Adrenal gland (tissue), 12 donors: ENCODE measurements around the gene RINL. TPM values are rescaled to one million over a fixed set of nuclear protein-coding genes. Genes with fewer than 3 reads are reported as not detected.

ENCODE experiments used
- polyA plus RNA-seq, 3 donors: library from polyadenylated mRNA; stranded (reverse); fragments of 200-250 nt in 2 of 3; fragments of 350-450 nt in 1 of 3; fragmentation: Illumina TruSeq in 1 of 3; extraction: RNeasy Lipid Tissue Mini Kit (QIAGEN cat#74804) in 1 of 3; gene quantifications; one replicate each; pipeline ENCODE4 v1.2.3, GENCODE V29; 2013 to 2014
- total RNA-seq, 9 donors: library from RNA; depleted of rRNA in 4 of 9; stranded (reverse); fragments of >200 nt in 4 of 9; fragments of 120-200 nt in 1 of 9; fragmentation: NEBNext Ultra II Directional in 1 of 9; extraction: Animal tissue kit (Norgen Biotek cat#: 25700) in 1 of 9; gene quantifications; one replicate each; pipeline versions ENCODE4 v1.1.0 to v1.2.4, GENCODE V29; 2013 to 2023
- donor health status: healthy with polysubstance abuse.
- donor health status: Bipolar disorder and iron deficiency.
- donor health status: DM: yes; HTN: yes; CAD: no.
- donor health status: DM: no; HTN: no; CAD: no.
- donor health status: DM: no; HTN: no; CAD: no.
- donor health status: DM: yes; HTN: yes; CAD: no.

The RINL gene
- total and polyA plus RNA-seq, 12 donors: 0.54 to 24.1 (median 4.9) TPM

Other genes starting within 250 kb of the RINL start
- 100 to 1,000 TPM; 223 to 773 (median 563) TPM for gene ACTN4, start 230.6 kb downstream of the RINL start, total RNA-seq
- gene ACTN4, start 230.6 kb downstream of the RINL start, polyA plus RNA-seq: 100 to 1,000 TPM; 148 to 586 (median 554) TPM
- 1 to 10 TPM in 5 of 9 donors, under 1 TPM in 3, not detected in 1; 0.39 to 5.0 (median 3.3) TPM for gene CAPN12, start 133.8 kb downstream of the RINL start, total RNA-seq
- gene CAPN12, start 133.8 kb downstream of the RINL start, polyA plus RNA-seq: 10 to 100 TPM in 2 of 3 donors, under 1 TPM in 1; 0.68 to 23.1 (median 11.2) TPM
- gene LGALS7, start 104.8 kb downstream of the RINL start, total RNA-seq: not detected
- not detected for gene LGALS7, start 104.8 kb downstream of the RINL start, polyA plus RNA-seq
- under 1 TPM in 1 of 9 donors, not detected in 8; 0.33 TPM for gene LGALS7B, start 89.1 kb downstream of the RINL start, total RNA-seq
- 1 to 10 TPM in 1 of 3 donors, not detected in 2; 1.0 TPM for gene LGALS7B, start 89.1 kb downstream of the RINL start, polyA plus RNA-seq
- gene LGALS4, start 65.3 kb downstream of the RINL start, total RNA-seq: 1 to 10 TPM in 2 of 9 donors, under 1 TPM in 2, not detected in 5; 0.30 to 3.1 (median 1.4) TPM
- gene LGALS4, start 65.3 kb downstream of the RINL start, polyA plus RNA-seq: 1 to 10 TPM in 2 of 3 donors, under 1 TPM in 1; 0.64 to 4.5 (median 1.5) TPM
- gene ECH1, start 46.5 kb downstream of the RINL start, total RNA-seq: 100 to 1,000 TPM; 161 to 570 (median 425) TPM
- 100 to 1,000 TPM; 308 to 701 (median 481) TPM for gene ECH1, start 46.5 kb downstream of the RINL start, polyA plus RNA-seq
- 100 to 1,000 TPM; 133 to 295 (median 200) TPM for gene HNRNPL, start 28.3 kb downstream of the RINL start, total RNA-seq
- 100 to 1,000 TPM; 195 to 241 (median 220) TPM for gene HNRNPL, start 28.3 kb downstream of the RINL start, polyA plus RNA-seq
- gene SIRT2, start 21.3 kb upstream of the RINL start, total RNA-seq: 100 to 1,000 TPM in 4 of 9 donors, 10 to 100 TPM in 5; 46.4 to 145 (median 70.4) TPM
- gene SIRT2, start 21.3 kb upstream of the RINL start, polyA plus RNA-seq: 10 to 100 TPM; 50.3 to 79.4 (median 51.1) TPM
- 10 to 100 TPM; 17.2 to 51.6 (median 29.3) TPM for gene NFKBIB, start 21.7 kb upstream of the RINL start, total RNA-seq
- gene NFKBIB, start 21.7 kb upstream of the RINL start, polyA plus RNA-seq: 10 to 100 TPM; 12.4 to 73.0 (median 36.1) TPM
- under 1 TPM in 3 of 9 donors, not detected in 6; 0.44 to 0.54 (median 0.47) TPM for gene CCER2, start 33.9 kb upstream of the RINL start, total RNA-seq
- gene CCER2, start 33.9 kb upstream of the RINL start, polyA plus RNA-seq: 1 to 10 TPM in 2 of 3 donors, under 1 TPM in 1; 0.15 to 4.4 (median 2.4) TPM
- gene SARS2, start 52.5 kb upstream of the RINL start, total RNA-seq: 10 to 100 TPM; 20.2 to 41.4 (median 35.1) TPM
- gene SARS2, start 52.5 kb upstream of the RINL start, polyA plus RNA-seq: 100 to 1,000 TPM in 2 of 3 donors, 1 to 10 TPM in 1; 9.1 to 116 (median 108) TPM
- gene MRPS12, start 52.7 kb upstream of the RINL start, total RNA-seq: 10 to 100 TPM; 38.2 to 64.4 (median 45.2) TPM
- gene MRPS12, start 52.7 kb upstream of the RINL start, polyA plus RNA-seq: 10 to 100 TPM; 14.6 to 27.0 (median 22.4) TPM
- 10 to 100 TPM in 4 of 9 donors, 1 to 10 TPM in 5; 4.1 to 18.7 (median 9.7) TPM for gene FBXO17, start 97.5 kb upstream of the RINL start, total RNA-seq
- gene FBXO17, start 97.5 kb upstream of the RINL start, polyA plus RNA-seq: 10 to 100 TPM in 1 of 3 donors, 1 to 10 TPM in 2; 4.7 to 12.1 (median 9.2) TPM
- gene FBXO27, start 154.3 kb upstream of the RINL start, total RNA-seq: 10 to 100 TPM in 2 of 9 donors, 1 to 10 TPM in 7; 1.8 to 17.2 (median 3.6) TPM
- 1 to 10 TPM; 1.1 to 2.3 (median 2.0) TPM for gene FBXO27, start 154.3 kb upstream of the RINL start, polyA plus RNA-seq
- not detected for gene ACP7, start 206.1 kb upstream of the RINL start, total RNA-seq
- gene ACP7, start 206.1 kb upstream of the RINL start, polyA plus RNA-seq: not detected
- gene PAK4, start 247.5 kb upstream of the RINL start, total RNA-seq: 10 to 100 TPM in 8 of 9 donors, 1 to 10 TPM in 1; 7.5 to 61.0 (median 20.1) TPM
- gene PAK4, start 247.5 kb upstream of the RINL start, polyA plus RNA-seq: 10 to 100 TPM in 2 of 3 donors, 1 to 10 TPM in 1; 7.2 to 33.1 (median 27.5) TPM